ENCODE results near the gene FRAS1.

- TF ChIP-seq NFRKB (IDR thresholded peaks at IDR 0.05) (no peak), SP1 (IDR thresholded peaks at IDR 0.05) (no peak), PKNOX1 (IDR thresholded peaks at IDR 0.05) (no peak), ARNT (IDR thresholded peaks at IDR 0.05) (no peak), LEF1 (IDR thresholded peaks at IDR 0.05; ENCODE audit: borderline replicate concordance) (no peak), ELF4 (IDR thresholded peaks at IDR 0.05) (no peak), TARDBP (IDR thresholded peaks at IDR 0.05) (no peak), HDGF (IDR thresholded peaks at IDR 0.05; ENCODE audit: borderline replicate concordance) (no peak)
Observed at GRCh38 chr4:78477276-78477675, 420.2 kb downstream of the FRAS1 start.

All from HEK293T (cell line).